ENCODE measurements around the gene BHMT.

Gene BHMT

GRCh38 chr5:79076819-79077218, 34.8 kb upstream of the BHMT start:
- DNase-seq (ENCODE audit: extremely low read depth, low read depth), result no peak
- no peak for TF ChIP-seq CTCF (IDR thresholded peaks at IDR 0.05; ENCODE audit: low read depth, low read length)

DNA sequence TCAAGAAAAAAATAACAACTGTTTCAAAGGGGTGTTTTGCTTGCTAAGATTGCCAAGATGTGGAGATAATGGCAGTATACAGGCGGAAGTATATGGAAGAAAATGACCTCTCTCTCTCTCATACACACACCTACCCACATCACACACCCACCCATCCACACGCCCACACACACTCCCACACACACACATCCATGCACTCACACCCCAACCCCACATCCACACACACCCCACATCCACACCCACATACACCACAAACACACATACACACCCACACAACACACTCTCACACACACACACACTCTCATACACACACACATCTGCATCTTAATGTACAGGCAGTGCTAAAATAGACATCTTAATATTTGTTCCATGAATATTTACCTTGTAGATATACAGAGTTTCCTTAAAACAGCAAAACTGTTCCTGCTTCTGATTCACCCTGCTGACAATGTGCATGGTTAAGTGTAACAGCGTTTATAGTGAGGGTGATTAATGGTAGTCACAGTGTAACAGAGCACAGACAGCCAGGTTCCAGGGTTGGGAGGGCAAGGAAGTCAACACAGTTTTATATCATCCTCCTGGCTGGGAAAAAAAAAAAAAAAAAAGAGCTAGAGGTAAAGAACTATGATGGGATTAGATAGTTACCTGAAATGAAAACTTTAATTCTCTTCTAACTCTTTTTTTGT, 33.8 kb upstream of the BHMT start:
- DNase-seq (ENCODE audit: extremely low read depth, low read depth), result no peak
- no peak for TF ChIP-seq CTCF (IDR thresholded peaks at IDR 0.05; ENCODE audit: low read depth, low read length)

GRCh38 chr5:79080804-79081203, 30.8 kb upstream of the BHMT start:
- no peak for TF ChIP-seq CTCF (IDR thresholded peaks at IDR 0.05; ENCODE audit: low read depth, low read length)

GRCh38 chr5:79081779-79082178, 29.8 kb upstream of the BHMT start:
- DNase-seq (ENCODE audit: extremely low read depth, low read depth), result no peak
- TF ChIP-seq CTCF (IDR thresholded peaks at IDR 0.05; ENCODE audit: low read depth, low read length), result no peak

More at GRCh38 chr5:79080804-79081203, 30.8 kb upstream of the BHMT start:
- DNase-seq (ENCODE audit: extremely low read depth, low read depth), result no peak

DNA sequence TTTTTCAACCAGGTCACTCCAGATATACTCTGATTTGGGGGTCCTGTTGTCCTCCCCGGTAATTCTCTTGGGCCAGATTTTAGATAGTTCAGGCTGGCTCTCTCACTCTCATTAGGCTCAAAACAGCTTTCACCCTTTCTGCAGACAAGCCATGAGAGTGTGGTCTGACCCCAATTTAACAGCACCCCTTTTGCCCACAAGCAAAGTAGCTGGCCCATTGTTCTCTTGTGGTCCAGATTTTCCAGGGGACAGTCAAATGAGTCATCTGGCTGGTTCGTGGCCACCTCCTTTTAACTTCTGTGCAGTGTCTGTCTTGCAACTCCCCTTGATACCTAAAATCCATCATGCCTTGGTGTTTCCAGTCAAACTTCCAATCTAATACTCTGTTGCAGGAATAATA, 25.5 kb upstream of the BHMT start:
- no peak for DNase-seq (ENCODE audit: extremely low read depth, low read depth)
- no peak for TF ChIP-seq CTCF (IDR thresholded peaks at IDR 0.05; ENCODE audit: low read depth, low read length)

DNA sequence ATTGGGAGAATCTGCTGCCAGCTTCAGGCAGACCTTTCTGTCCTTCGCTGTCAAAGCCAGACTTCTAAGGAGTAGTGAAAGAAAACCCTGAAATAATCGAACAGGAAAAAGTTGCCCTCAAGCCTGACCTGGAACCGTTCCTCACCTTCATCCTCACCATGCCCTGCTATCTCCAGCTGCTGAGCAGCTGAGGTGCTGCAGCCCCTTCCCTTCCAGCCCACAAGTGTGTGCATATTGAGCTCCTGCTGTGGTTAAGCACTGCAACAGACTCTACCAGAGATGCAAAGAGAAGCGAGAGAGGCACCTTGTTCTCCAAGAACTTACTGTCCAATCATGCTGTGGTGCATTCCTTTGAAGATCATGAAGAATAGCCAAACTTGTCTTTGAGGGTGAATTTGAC, 23.1 kb upstream of the BHMT start:
- DNase-seq (ENCODE audit: extremely low read depth, low read depth), result no peak
- no peak for TF ChIP-seq CTCF (IDR thresholded peaks at IDR 0.05; ENCODE audit: low read depth, low read length)

GRCh38 chr5:79091064-79091463, 20.5 kb upstream of the BHMT start:
- no peak for DNase-seq (ENCODE audit: extremely low read depth, low read depth)
- TF ChIP-seq CTCF (IDR thresholded peaks at IDR 0.05; ENCODE audit: low read depth, low read length), result no peak
